T-cell (primary cell): ENCODE measurements around the gene OARD1. TPM values are rescaled to one million over a fixed set of nuclear protein-coding genes. Genes with fewer than 3 reads are reported as not detected.

Experiments used
- ATAC-seq, 4 experiments: fragments of 200-7000 bp in 3 of 4; fragments of 150-1000 bp in 1 of 4; cut with Tn5 transposase; replicated peaks in 1 of 4; 1 replicate in 3 of 4; 2 replicates in 1 of 4; pipeline ENCODE4 v1.10.0; 2021; ENCODE audit warnings: moderate library complexity in 3 of 4, mild to moderate bottlenecking in 2 of 4, moderate number of reproducible peaks in 1 of 4
- CTCF ChIA-PET, 2 donors: fragments of 300-600 bp; sonication (Branson Sonifier 250); formaldehyde crosslinking; loops; one replicate each; lab custom pipeline; 2022; ENCODE audit warnings: antibody characterized with exemption in 2 of 2; lab: Charles Lee
- POLR2A ChIA-PET, 2 donors: fragments of 300-600 bp; sonication (Branson Sonifier 250); formaldehyde crosslinking; loops; one replicate each; lab custom pipeline; 2022; ENCODE audit warnings: antibody characterized with exemption in 2 of 2; lab: Charles Lee
- DNase-seq, 35 experiments: peaks; one replicate each; pipeline versions ENCODE4 v3.0.0 to v3.0.0-alpha.2; 2013 to 2023
- H3K27ac ChIP-seq: one replicate; pipeline ENCODE4 v1.5.1; 2013; ENCODE audit warnings: low read length
- H3K27me3 ChIP-seq, 2 experiments: replicated peaks in 1 of 2; 1 replicate in 1 of 2; 2 replicates in 1 of 2; pipeline versions ENCODE4 v1.6.1 to v1.7.0; 2013; ENCODE audit warnings: low read length in 1 of 2, mixed read lengths in 1 of 2; ENCODE audit not compliant: control insufficient read depth in 2 of 2, insufficient read depth in 2 of 2; ENCODE audit errors: extremely low read depth in 1 of 2
- H3K36me3 ChIP-seq, 2 donors: 1 replicate in 1 of 2; 2 replicates in 1 of 2; pipeline versions ENCODE4 v1.6.1 to v1.7.0; 2013; ENCODE audit warnings: low read length in 1 of 2; ENCODE audit not compliant: control insufficient read depth in 2 of 2, insufficient read depth in 1 of 2; ENCODE audit errors: extremely low read depth in 1 of 2
- H3K4me1 ChIP-seq, 2 experiments: 1 replicate in 1 of 2; 2 replicates in 1 of 2; pipeline versions ENCODE4 v1.6.1 to v1.7.0; 2013; ENCODE audit warnings: low read length in 2 of 2, mixed read lengths in 1 of 2; ENCODE audit not compliant: insufficient read depth in 2 of 2, control insufficient read depth in 1 of 2; ENCODE audit errors: extremely low read depth in 1 of 2
- H3K4me3 ChIP-seq, 2 donors: 1 replicate in 1 of 2; 2 replicates in 1 of 2; pipeline versions ENCODE4 v1.5.1 to v1.7.0; 2013; ENCODE audit warnings: mild to moderate bottlenecking in 2 of 2, low read length in 1 of 2, moderate library complexity in 1 of 2; ENCODE audit not compliant: control insufficient read depth in 1 of 2; ENCODE audit errors: extremely low read depth in 1 of 2
- H3K9me3 ChIP-seq: 2 replicates; pipeline ENCODE4 v1.7.0; 2013
- H3K27ac Mint-ChIP-seq, 2 donors: one replicate each; pipeline ENCODE4 v1.8.0; 2020 to 2021; ENCODE audit warnings: mild to moderate bottlenecking in 2 of 2, mixed read lengths in 2 of 2
- H3K27me3 Mint-ChIP-seq, 2 donors: one replicate each; pipeline ENCODE4 v1.8.0; 2021 to 2022; ENCODE audit warnings: mixed read lengths in 2 of 2
- H3K36me3 Mint-ChIP-seq: one replicate; pipeline ENCODE4 v1.8.0; 2021; ENCODE audit warnings: mixed read lengths
- H3K4me1 Mint-ChIP-seq, 3 donors: one replicate each; pipeline ENCODE4 v1.8.0; 2020 to 2022; ENCODE audit warnings: mixed read lengths in 3 of 3, mild to moderate bottlenecking in 1 of 3
- H3K4me3 Mint-ChIP-seq, 3 donors: one replicate each; pipeline ENCODE4 v1.8.0; 2020 to 2022; ENCODE audit warnings: mild to moderate bottlenecking in 3 of 3, mixed read lengths in 3 of 3, moderate library complexity in 3 of 3
- H3K9me3 Mint-ChIP-seq, 3 donors: one replicate each; pipeline ENCODE4 v1.8.0; 2020 to 2022; ENCODE audit warnings: mixed read lengths in 3 of 3
- WGBS: methylation state at CpG from one replicate; pipeline ENCODE4 v1.1.5; 2013; ENCODE audit warnings: missing lambda C conversion rate; ENCODE audit not compliant: insufficient coverage; 5-methylcytosine and 5-hydroxymethylcytosine counted together
- total RNA-seq, 35 experiments: library from RNA in 6 of 35; stranded (reverse) in 6 of 35; fragments of 120-200 nt in 1 of 35; gene quantifications; one replicate each; pipeline versions ENCODE4 v1.2.1 to v1.2.4 and lab custom pipeline; 2013 to 2026

Gene OARD1
- total RNA-seq, 5 donors from 2014 or later (not counting 1 experiment from before 2014, with no cell fraction given): 33.1 to 43.2 (median 39.4) TPM

GRCh38 chr6:41040940-41041536, 31.1 kb downstream of the OARD1 start:
- no peak for ATAC-seq

GRCh38 chr6:41040101-41040939, 31.8 kb downstream of the OARD1 start:
- H3K4me3 Mint-ChIP-seq: no peak overlapping the region
- H3K9me3 ChIP-seq: no peaks in the 10 kb centered on the region
- H3K36me3 Mint-ChIP-seq: peaks cover 10% of the 10 kb centered on the region

More at GRCh38 chr6:41040940-41041536, 31.1 kb downstream of the OARD1 start:
- Histone ChIP-seq H3K4me3 (no peak overlapping the region), H3K9me3 (no peaks in the 10 kb centered on the region), H3K27ac (no peak overlapping the region), H3K36me3 (peaks cover 0 to 3% of the 10 kb centered on the region in 2 donors), H3K4me1 (no peaks in the 10 kb centered on the region), H3K27me3 (no peaks in the 10 kb centered on the region)
- H3K4me3 Mint-ChIP-seq: no peak overlapping the region
- H3K27ac Mint-ChIP-seq: no peak overlapping the region
- H3K9me3 Mint-ChIP-seq: no peaks in the 10 kb centered on the region
- CTCF ChIA-PET: interaction anchor here (0.6 to 2.0 kb wide), 5 partner anchors 13 to 163 kb away, joined by 3 to 7 read pairs (median 5); no protein-coding TSS in a partner anchor
- no peaks in the 10 kb centered on the region for H3K27me3 Mint-ChIP-seq
- DNase-seq: no peak
- POLR2A ChIA-PET: no interaction called here
- WGBS: no CpG with 5 or more reads among the region's 1 CpG
- H3K4me1 Mint-ChIP-seq: no peaks in the 10 kb centered on the region
- H3K36me3 Mint-ChIP-seq: peaks cover 11% of the 10 kb centered on the region

GRCh38 chr6:41039060-41039998, 32.8 kb downstream of the OARD1 start, which contains the start of gene UNC5CL:
Gene UNC5CL (minus strand): TSS chr6:41039221. CDS start chr6:41035074, 4,147 bp downstream.
- H3K9me3 Mint-ChIP-seq: no peaks in the 10 kb centered on the region
- Histone ChIP-seq H3K4me1 (no peaks in the 10 kb centered on the region), H3K4me3 (no peak within 1 kb of the TSS), H3K36me3 (peaks cover 0 to 3% of the 10 kb centered on the region in 2 donors), H3K9me3 (no peaks in the 10 kb centered on the region), H3K27me3 (no peaks in the 10 kb centered on the region), H3K27ac (no peak within 1 kb of the TSS)
- no peak within 1 kb of the TSS for H3K27ac Mint-ChIP-seq
- 76% methylated on average over 9 of the region's 10 CpGs for WGBS
- peak; percentile 55 to 74 (median 65) for ATAC-seq
- H3K27me3 Mint-ChIP-seq: no peaks in the 10 kb centered on the region
- POLR2A ChIA-PET: no interaction called here
- DNase-seq: peak in 30 of 35 experiments; percentile 12 to 68 (median 44)
- peaks cover 11% of the 10 kb centered on the region for H3K36me3 Mint-ChIP-seq
- H3K4me3 Mint-ChIP-seq: no peak within 1 kb of the TSS
- CTCF ChIA-PET: interaction anchor here (0.6 to 2.0 kb wide), 3 partner anchors 11 to 1174 kb away, joined by 3 to 7 read pairs (median 3); no protein-coding TSS in a partner anchor
- H3K4me1 Mint-ChIP-seq: no peaks in the 10 kb centered on the region

More at GRCh38 chr6:41040101-41040939, 31.8 kb downstream of the OARD1 start:
- POLR2A ChIA-PET: no interaction called here
- DNase-seq (no peak), ATAC-seq (no peak)
- no peaks in the 10 kb centered on the region for H3K4me1 ChIP-seq
- H3K27ac ChIP-seq: no peak overlapping the region
- H3K4me1 Mint-ChIP-seq: no peaks in the 10 kb centered on the region
- no peak overlapping the region for H3K4me3 ChIP-seq
- H3K27me3 Mint-ChIP-seq: no peaks in the 10 kb centered on the region
- CTCF ChIA-PET: interaction anchor here (1.0 to 2.0 kb wide), 4 partner anchors 12 to 21 kb away, joined by 3 to 7 read pairs (median 4); no protein-coding TSS in a partner anchor
- no peaks in the 10 kb centered on the region for H3K9me3 Mint-ChIP-seq
- H3K36me3 ChIP-seq: peaks cover 0 to 3% of the 10 kb centered on the region in 2 donors
- no CpG with 5 or more reads among the region's 6 CpGs for WGBS
- no peak overlapping the region for H3K27ac Mint-ChIP-seq
- no peaks in the 10 kb centered on the region for H3K27me3 ChIP-seq

GRCh38 chr6:41038205-41038604, 34.0 kb downstream of the OARD1 start:
- peaks cover 9% of the 10 kb centered on the region for H3K36me3 Mint-ChIP-seq
- POLR2A ChIA-PET: no interaction called here
- no peak overlapping the region for H3K4me3 ChIP-seq
- H3K4me3 Mint-ChIP-seq: no peak overlapping the region
- H3K9me3 ChIP-seq: no peaks in the 10 kb centered on the region
- no peaks in the 10 kb centered on the region for H3K4me1 ChIP-seq
- WGBS: 88% methylated on average over 2 of the region's 3 CpGs
- H3K27ac Mint-ChIP-seq: no peak overlapping the region
- H3K4me1 Mint-ChIP-seq: no peaks in the 10 kb centered on the region
- ATAC-seq: no peak
- no peaks in the 10 kb centered on the region for H3K27me3 ChIP-seq
- H3K27ac ChIP-seq: no peak overlapping the region
- no peaks in the 10 kb centered on the region for H3K9me3 Mint-ChIP-seq
- H3K36me3 ChIP-seq: no peaks in the 10 kb centered on the region
- CTCF ChIA-PET: interaction anchor here in 1 of 2 donors (1.0 to 1.2 kb wide), 2 partner anchors 21 to 31 kb away, joined by 3 to 4 read pairs; no protein-coding TSS in a partner anchor
- no peaks in the 10 kb centered on the region for H3K27me3 Mint-ChIP-seq
- DNase-seq: no peak

- no peak overlapping the region for H3K4me3 Mint-ChIP-seq
- no peak for ATAC-seq
- no peaks in the 10 kb centered on the region for H3K4me1 Mint-ChIP-seq
- no peak overlapping the region for H3K27ac Mint-ChIP-seq
- no peaks in the 10 kb centered on the region for H3K4me1 ChIP-seq
- H3K27me3 ChIP-seq: no peaks in the 10 kb centered on the region
- H3K27me3 Mint-ChIP-seq: no peaks in the 10 kb centered on the region
- ChIA-PET CTCF (interaction anchor here in 1 of 2 donors (1.2 kb wide), 1 partner anchor 22 kb away, joined by 4 read pairs; no protein-coding TSS in a partner anchor), POLR2A (no interaction called here)
- DNase-seq: no peak
- H3K36me3 ChIP-seq: no peaks in the 10 kb centered on the region
- no peak overlapping the region for H3K27ac ChIP-seq
- H3K36me3 Mint-ChIP-seq: peaks cover 7% of the 10 kb centered on the region
- H3K9me3 Mint-ChIP-seq: no peaks in the 10 kb centered on the region
- H3K4me3 ChIP-seq: no peak overlapping the region
- no peaks in the 10 kb centered on the region for H3K9me3 ChIP-seq
- WGBS: 83% methylated on average over 5 of the region's 13 CpGs
Observed at GRCh38 chr6:41037107-41037900, 34.9 kb downstream of the OARD1 start.
